Ureter (tissue), 1 donor: ENCODE data around the gene IREB2. TPM values are rescaled to one million over a fixed set of nuclear protein-coding genes. Genes with fewer than 3 reads are reported as not detected.
"Not testable (repeated sequence)": the region's sequence is repeated elsewhere in the genome, so short reads cannot be mapped to it uniquely, and the experiment has no call there.

Source experiments
- DNase-seq: peaks from one replicate; pipeline ENCODE4 v3.0.0-alpha.2; 2020; ENCODE audit warnings: low spot score
- total RNA-seq: library from RNA; stranded (reverse); gene quantifications from one replicate; pipeline ENCODE4 v1.2.4, GENCODE V29; 2023
- donor health status: DM: yes; HTN: yes; CAD: no.

Gene IREB2
- 57.8 TPM for total RNA-seq

GRCh38 chr15:78437762-78438618 lies at the start of gene IREB2:
IREB2 (plus strand) TSS chr15:78438216; CDS start chr15:78438338, 122 bp downstream.
- DNase-seq, result peak; percentile 98

GRCh38 chr15:78388865-78389264 lies 49.2 kb upstream of the IREB2 start:
- no peak for DNase-seq

GRCh38 chr15:78389322-78389721 lies 48.7 kb upstream of the IREB2 start:
- no peak for DNase-seq

GRCh38 chr15:78389738-78390137 lies 48.3 kb upstream of the IREB2 start:
- no peak for DNase-seq

- DNase-seq, result no peak
Observed at GRCh38 chr15:78390242-78390641, 47.8 kb upstream of the IREB2 start.

- no peak for DNase-seq
Observed at GRCh38 chr15:78390826-78391225, 47.2 kb upstream of the IREB2 start.

- DNase-seq, result no peak
Observed at GRCh38 chr15:78391781-78392180, 46.2 kb upstream of the IREB2 start.

GRCh38 chr15:78392430-78392829 lies 45.6 kb upstream of the IREB2 start:
- peak; percentile 61 for DNase-seq

- no peak for DNase-seq
Observed at GRCh38 chr15:78393137-78393536, 44.9 kb upstream of the IREB2 start.

- DNase-seq, result no peak
Observed at GRCh38 chr15:78394026-78394425, 44.0 kb upstream of the IREB2 start.

GRCh38 chr15:78394981-78395616 lies 42.9 kb upstream of the IREB2 start:
- DNase-seq, result no peak

GRCh38 chr15:78396186-78396814 lies 41.7 kb upstream of the IREB2 start:
- DNase-seq, result no peak

GRCh38 chr15:78396976-78397375 lies 41.0 kb upstream of the IREB2 start:
- DNase-seq, result peak; percentile 75

- DNase-seq, result no peak
Observed at GRCh38 chr15:78397382-78397781, 40.6 kb upstream of the IREB2 start.

- no peak for DNase-seq
Observed at GRCh38 chr15:78398076-78398825, 39.8 kb upstream of the IREB2 start.

GRCh38 chr15:78399091-78399490 lies 38.9 kb upstream of the IREB2 start:
- DNase-seq, result no peak

GRCh38 chr15:78402061-78402610 lies 35.9 kb upstream of the IREB2 start:
- DNase-seq, result no peak

- DNase-seq, result no peak
Observed at GRCh38 chr15:78404125-78404524, 33.9 kb upstream of the IREB2 start.

GRCh38 chr15:78404796-78405195 lies 33.2 kb upstream of the IREB2 start:
- DNase-seq, result not testable (repeated sequence)

- no peak for DNase-seq
Observed at GRCh38 chr15:78405336-78405924, 32.6 kb upstream of the IREB2 start.

GRCh38 chr15:78406016-78406585 lies 31.9 kb upstream of the IREB2 start:
- DNase-seq, result no peak
